Mammary epithelial cell (primary cell): Measurements from ENCODE around the gene ETNK2.

ENCODE experiments used
- EZH2 ChIP-seq: IDR thresholded peaks from 2 replicates; pipeline ENCODE4 v1.6.1; 2012; ENCODE audit warnings: low read length, inconsistent platforms, borderline replicate concordance
- TF ChIP-seq, protein P1 (sequence below), 2 donors: IDR thresholded peaks in 1 of 2; conservative IDR thresholded peaks in 1 of 2; 2 replicates each; pipeline ENCODE4 v1.5.1; 2011 to 2012; ENCODE audit warnings: inconsistent platforms in 2 of 2, low read length in 2 of 2, mild to moderate bottlenecking in 2 of 2, control low read depth in 1 of 2, low read depth in 1 of 2; ENCODE audit not compliant: insufficient read depth in 1 of 2; ENCODE audit errors: extremely low read depth in 1 of 2

DNA sequence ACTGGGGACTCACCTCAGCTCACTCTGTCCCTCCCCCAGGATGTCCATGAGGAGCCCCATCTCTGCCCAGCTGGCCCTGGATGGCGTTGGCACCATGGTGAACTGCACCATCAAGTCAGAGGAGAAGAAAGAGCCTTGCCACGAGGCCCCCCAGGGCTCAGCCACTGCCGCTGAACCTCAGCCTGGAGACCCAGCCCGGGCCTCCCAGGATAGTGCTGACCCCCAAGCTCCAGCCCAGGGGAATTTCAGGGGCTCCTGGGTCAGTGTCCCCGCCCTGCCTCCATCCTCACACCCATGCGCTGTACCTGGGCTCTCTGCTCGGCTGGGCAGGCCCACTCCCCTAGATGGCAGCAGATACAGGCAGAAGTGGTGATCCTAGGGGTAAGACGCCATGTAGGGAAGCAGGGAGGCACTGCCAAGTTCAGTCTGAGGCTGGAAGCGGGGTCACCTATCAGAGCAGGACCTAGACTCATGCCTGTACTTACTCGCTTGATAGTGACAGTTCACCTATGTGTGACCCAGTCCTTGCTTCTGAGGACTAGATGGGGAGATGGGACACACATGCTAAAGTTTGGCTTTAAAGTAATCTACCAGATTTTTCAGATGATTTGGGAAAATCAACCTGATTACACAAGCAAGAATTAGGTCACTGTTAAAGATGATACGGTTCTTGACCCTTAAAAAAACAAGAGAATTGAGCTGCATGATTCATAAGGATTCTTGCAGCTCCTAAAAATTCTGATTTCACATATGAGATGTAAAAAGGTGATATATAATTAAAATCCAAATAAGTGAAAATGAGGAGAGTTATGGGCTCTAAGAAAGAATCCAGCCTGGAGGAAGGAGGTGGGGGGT, 38.7 kb downstream of the ETNK2 start:
- TF ChIP-seq, protein P1, sequence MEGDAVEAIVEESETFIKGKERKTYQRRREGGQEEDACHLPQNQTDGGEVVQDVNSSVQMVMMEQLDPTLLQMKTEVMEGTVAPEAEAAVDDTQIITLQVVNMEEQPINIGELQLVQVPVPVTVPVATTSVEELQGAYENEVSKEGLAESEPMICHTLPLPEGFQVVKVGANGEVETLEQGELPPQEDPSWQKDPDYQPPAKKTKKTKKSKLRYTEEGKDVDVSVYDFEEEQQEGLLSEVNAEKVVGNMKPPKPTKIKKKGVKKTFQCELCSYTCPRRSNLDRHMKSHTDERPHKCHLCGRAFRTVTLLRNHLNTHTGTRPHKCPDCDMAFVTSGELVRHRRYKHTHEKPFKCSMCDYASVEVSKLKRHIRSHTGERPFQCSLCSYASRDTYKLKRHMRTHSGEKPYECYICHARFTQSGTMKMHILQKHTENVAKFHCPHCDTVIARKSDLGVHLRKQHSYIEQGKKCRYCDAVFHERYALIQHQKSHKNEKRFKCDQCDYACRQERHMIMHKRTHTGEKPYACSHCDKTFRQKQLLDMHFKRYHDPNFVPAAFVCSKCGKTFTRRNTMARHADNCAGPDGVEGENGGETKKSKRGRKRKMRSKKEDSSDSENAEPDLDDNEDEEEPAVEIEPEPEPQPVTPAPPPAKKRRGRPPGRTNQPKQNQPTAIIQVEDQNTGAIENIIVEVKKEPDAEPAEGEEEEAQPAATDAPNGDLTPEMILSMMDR (conservative IDR thresholded peaks at IDR 0.05 in 1 of 2, IDR thresholded peaks at IDR 0.05 in 1 of 2; ENCODE audit: extremely low read depth in 1 of 2, insufficient read depth in 1 of 2, low read depth in 1 of 2, low read length in 2 of 2), result peak in 1 of 2 donors; percentile 3
- no peak for TF ChIP-seq EZH2
